GM18951 (cell line): Measurements from ENCODE around the gene IGF2BP2.
"Not testable (repeated sequence)": the region's sequence is repeated elsewhere in the genome, so short reads cannot be mapped to it uniquely, and the experiment has no call there.

Source experiments
- POLR2A ChIP-seq: IDR thresholded peaks from 4 replicates; pipeline ENCODE4 v1.6.1; 2011; ENCODE audit warnings: mild to moderate bottlenecking; ENCODE audit not compliant: insufficient read length, insufficient read depth; ENCODE audit errors: extremely low read depth
- in situ Hi-C: fragments of 300-500 bp; cut with MboI; formaldehyde crosslinking; loops from one replicate; pipeline ENCODE4 v1.12.0; 2022; ENCODE audit warnings: low sequenced_read_pairs, mixed read lengths, inconsistent platforms; ENCODE audit not compliant: unreplicated experiment

IGF2BP2 gene

DNA sequence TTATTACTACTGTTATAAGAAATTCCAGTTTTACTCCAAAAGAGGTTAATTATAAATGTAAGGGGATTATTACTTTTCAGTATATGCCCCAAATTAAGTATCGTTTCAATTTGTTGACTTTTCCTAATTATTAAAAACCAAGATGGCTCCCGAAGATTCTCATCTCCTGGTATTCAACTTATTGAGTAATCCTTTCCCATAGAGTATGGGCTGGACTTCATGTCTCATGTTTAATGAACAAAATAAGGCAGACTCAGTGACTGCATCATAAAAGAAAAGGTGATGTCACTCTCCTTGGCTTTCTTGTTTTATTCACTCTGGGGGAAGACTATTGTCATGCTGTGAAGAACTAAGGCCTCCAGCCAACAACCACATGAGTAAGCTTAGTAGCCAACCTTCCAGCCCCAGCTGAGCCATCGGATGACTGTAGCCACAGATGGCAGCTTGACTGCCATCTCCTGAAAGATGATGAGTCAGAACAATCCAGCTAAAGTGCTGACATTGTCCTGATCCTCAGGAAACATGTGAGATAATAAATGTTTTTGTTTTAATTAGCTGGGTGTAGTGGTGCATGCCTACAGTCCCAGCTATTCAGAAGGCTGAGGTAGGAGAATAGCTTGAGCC lies 17.3 kb downstream of the IGF2BP2 start:
- in situ Hi-C loops = no loop called here
- no peak for TF ChIP-seq POLR2A

GRCh38 chr3:185798831-185799110 lies 26.1 kb downstream of the IGF2BP2 start:
- in situ Hi-C loops = not testable (repeated sequence)

- no peak for TF ChIP-seq POLR2A
- in situ Hi-C loops = no loop called here
Measured at GRCh38 chr3:185797993-185798830, 26.6 kb downstream of the IGF2BP2 start.

- TF ChIP-seq POLR2A = no peak
- in situ Hi-C loops = no loop called here
Measured at GRCh38 chr3:185797108-185797881, 27.5 kb downstream of the IGF2BP2 start.

DNA sequence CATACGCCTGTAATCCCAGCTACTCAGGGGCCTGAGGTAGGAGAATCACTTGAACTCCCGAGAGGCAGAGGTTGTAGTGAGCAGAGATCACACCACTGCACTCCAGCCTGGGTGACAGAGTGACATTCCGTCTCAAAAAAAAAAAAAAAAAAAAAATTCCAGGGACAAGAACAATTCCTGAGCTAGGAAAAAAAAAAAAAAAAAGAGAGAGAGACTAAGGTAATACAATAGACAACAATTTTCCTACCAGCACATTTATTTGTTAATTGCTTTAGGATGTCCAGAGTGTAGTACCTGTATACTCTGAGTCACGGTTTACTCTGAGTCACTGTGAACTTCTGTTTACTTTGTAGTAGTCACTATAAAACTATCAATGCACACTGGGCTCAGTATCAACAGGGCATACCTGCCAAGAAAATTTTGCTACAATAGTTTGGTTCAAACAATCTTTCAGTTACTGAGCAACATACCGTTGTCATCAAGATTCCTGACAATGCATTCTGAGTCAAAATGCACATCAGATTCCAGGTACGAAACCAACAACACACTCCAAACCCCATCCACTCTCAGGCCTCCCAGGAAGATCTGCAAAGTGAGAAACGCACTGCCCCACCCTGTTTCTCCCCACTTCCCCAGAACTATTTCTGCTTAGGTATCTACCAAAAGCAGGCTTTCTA lies 28.3 kb downstream of the IGF2BP2 start:
- no peak for TF ChIP-seq POLR2A
- in situ Hi-C loops = no loop called here

GRCh38 chr3:185793381-185793780 lies 31.5 kb downstream of the IGF2BP2 start:
- no peak for TF ChIP-seq POLR2A
- in situ Hi-C loops = no loop called here

- TF ChIP-seq POLR2A = no peak
- in situ Hi-C loops = no loop called here
Measured at GRCh38 chr3:185792955-185793354, 31.9 kb downstream of the IGF2BP2 start.

DNA sequence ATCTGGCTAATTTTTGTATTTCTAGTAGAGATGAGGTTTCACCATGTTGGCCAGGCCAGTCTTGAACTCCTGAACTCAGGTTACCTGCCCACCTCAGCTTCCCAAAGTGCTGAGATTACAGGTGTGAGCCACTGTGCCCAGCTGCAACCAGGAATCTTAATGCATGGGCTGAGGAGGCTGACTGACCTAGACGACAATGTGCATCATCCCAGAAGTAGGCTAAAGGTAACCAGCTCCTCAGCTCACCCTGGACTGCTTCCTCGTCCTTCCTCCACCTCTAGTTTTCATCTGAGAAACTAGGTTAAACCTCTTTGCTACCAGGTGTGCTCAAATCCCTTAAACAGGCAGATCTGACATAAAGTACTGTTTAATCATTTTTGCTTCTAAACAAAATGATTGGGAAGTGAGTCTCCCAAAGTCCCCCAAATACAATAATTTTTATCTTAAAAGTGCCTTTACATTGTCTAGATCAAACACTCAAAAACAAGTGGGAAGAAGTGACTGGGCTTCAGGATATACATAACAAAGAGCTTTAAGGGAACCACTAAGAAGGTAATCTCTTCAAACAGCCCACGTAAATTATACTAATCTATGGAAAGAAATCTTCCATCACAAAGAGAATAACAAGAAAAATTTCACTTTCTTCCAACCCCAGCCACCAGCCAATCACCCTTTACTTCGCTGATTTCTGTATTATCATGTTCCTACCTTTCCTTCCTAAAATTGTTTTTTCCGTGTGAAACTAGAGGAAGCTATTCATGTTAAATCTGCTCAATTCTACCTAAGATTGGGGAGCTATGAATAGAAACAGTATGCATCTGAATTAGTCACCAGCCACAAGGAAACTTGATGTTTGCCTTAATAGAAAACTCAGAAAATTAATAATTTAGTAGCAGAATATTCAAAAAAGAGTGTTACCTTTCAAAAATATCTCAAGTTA lies 34.7 kb downstream of the IGF2BP2 start:
- TF ChIP-seq POLR2A = no peak
- in situ Hi-C loops = no loop called here

DNA sequence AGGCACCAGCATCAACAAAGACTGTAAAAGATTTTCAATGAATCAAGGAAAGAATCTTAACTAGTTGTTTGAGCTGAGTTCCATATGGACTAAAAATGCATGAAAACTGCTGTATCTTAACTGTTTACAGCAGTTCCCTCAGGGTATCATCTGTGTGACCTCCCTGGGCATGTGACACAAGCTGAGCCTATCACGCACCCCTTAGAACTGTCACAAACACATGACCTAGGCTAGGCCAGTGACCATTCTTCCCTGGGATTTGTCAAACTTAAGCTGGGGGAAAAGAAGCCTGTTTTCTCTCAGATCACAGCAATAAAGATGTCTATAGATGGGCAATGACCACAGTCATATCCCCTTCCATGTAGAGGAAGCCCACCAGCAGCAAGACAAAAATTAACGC lies 35.7 kb downstream of the IGF2BP2 start:
- in situ Hi-C loops = no loop called here
- no peak for TF ChIP-seq POLR2A

GRCh38 chr3:185788292-185788691 lies 36.5 kb downstream of the IGF2BP2 start:
- in situ Hi-C loops = no loop called here

GRCh38 chr3:185786956-185787877 lies 37.6 kb downstream of the IGF2BP2 start:
- no peak for TF ChIP-seq POLR2A
- in situ Hi-C loops = no loop called here

More at GRCh38 chr3:185788292-185788691, 36.5 kb downstream of the IGF2BP2 start:
- no peak for TF ChIP-seq POLR2A

DNA sequence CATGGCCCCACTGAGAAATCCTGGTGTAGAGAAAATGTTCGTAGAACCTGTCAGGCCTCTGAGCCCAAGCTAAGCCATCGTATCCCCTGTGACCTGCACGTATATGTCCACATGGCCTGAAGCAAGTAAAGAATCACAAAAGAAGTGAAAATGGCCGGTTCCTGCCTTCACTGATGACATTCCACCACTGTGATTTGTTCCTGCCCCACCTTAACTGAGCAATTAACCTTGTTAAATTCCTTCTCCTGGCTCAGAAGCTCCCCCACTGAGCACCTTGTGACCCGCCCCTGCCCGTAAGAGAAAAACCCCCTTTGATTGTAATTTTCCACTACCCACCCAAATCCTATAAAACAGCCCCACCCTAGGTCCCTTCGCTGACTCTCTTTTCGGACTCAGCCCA lies 38.6 kb downstream of the IGF2BP2 start:
- in situ Hi-C loops = not testable (repeated sequence)
